H9 (cell line): ENCODE data around the gene F5. TPM values are rescaled to one million over a fixed set of nuclear protein-coding genes. Genes with fewer than 3 reads are reported as not detected.
"Not testable (repeated sequence)": the region's sequence is repeated elsewhere in the genome, so short reads cannot be mapped to it uniquely, and the experiment has no call there.

Experiments
- DNase-seq: peaks from one replicate; pipeline ENCODE4 v3.0.0-alpha.2; 2017
- H2AFZ ChIP-seq: one replicate; pipeline ENCODE4 v1.6.1; 2013; ENCODE audit warnings: mild to moderate bottlenecking, low read length, control low read depth, moderate library complexity
- H2AK5ac ChIP-seq: 2 replicates; pipeline ENCODE4 v1.6.1; 2013; ENCODE audit warnings: low read length, control low read depth, mixed read lengths; ENCODE audit not compliant: insufficient read length
- H2BK120ac ChIP-seq: one replicate; pipeline ENCODE4 v1.6.1; 2013; ENCODE audit warnings: low read depth, mild to moderate bottlenecking, low read length, control low read depth, inconsistent platforms; ENCODE audit not compliant: poor library complexity, severe bottlenecking
- H2BK12ac ChIP-seq: 2 replicates; pipeline ENCODE4 v1.6.1; 2013; ENCODE audit warnings: low read length, control low read depth, mixed read lengths, low read depth; ENCODE audit not compliant: insufficient read length
- H2BK15ac ChIP-seq: 2 replicates; pipeline ENCODE4 v1.6.1; 2013; ENCODE audit warnings: low read depth, low read length, control low read depth
- H2BK20ac ChIP-seq: one replicate; pipeline ENCODE4 v1.6.1; 2013; ENCODE audit warnings: low read depth, mild to moderate bottlenecking, low read length, control low read depth, inconsistent platforms; ENCODE audit not compliant: poor library complexity, severe bottlenecking
- H2BK5ac ChIP-seq: 2 replicates; pipeline ENCODE4 v1.6.1; 2013; ENCODE audit warnings: low read length, control low read depth, mixed read lengths; ENCODE audit not compliant: insufficient read length
- H3K14ac ChIP-seq: 2 replicates; pipeline ENCODE4 v1.6.1; 2013; ENCODE audit warnings: low read length, control low read depth; ENCODE audit not compliant: insufficient read depth
- H3K18ac ChIP-seq: 2 replicates; pipeline ENCODE4 v1.6.1; 2013; ENCODE audit warnings: low read depth, mild to moderate bottlenecking, mixed read lengths, low read length, control low read depth; ENCODE audit not compliant: insufficient read length
- H3K23ac ChIP-seq: 2 replicates; pipeline ENCODE4 v1.6.1; 2013; ENCODE audit warnings: low read length, control low read depth, mixed read lengths, low read depth; ENCODE audit not compliant: insufficient read length
- H3K23me2 ChIP-seq: 2 replicates; pipeline ENCODE4 v1.6.1; 2013; ENCODE audit warnings: low read depth, mild to moderate bottlenecking, mixed read lengths, low read length, control low read depth; ENCODE audit not compliant: insufficient read length, poor library complexity, severe bottlenecking
- H3K27ac ChIP-seq: 2 replicates; pipeline ENCODE4 v1.5.1; 2013; ENCODE audit warnings: low read length, control low read depth, mixed read lengths, low read depth; ENCODE audit not compliant: insufficient read length
- H3K27me3 ChIP-seq: 2 replicates; pipeline ENCODE4 v1.6.1; 2013; ENCODE audit warnings: low read length, control low read depth, inconsistent platforms; ENCODE audit not compliant: insufficient read depth
- H3K4ac ChIP-seq: 2 replicates; pipeline ENCODE4 v1.6.1; 2013; ENCODE audit warnings: low read depth, mild to moderate bottlenecking, control low read depth, inconsistent platforms, low read length, moderate library complexity
- H3K4me1 ChIP-seq: 2 replicates; pipeline ENCODE4 v1.6.1; 2013; ENCODE audit warnings: low read length, control low read depth, inconsistent platforms; ENCODE audit not compliant: insufficient read depth
- H3K4me2 ChIP-seq: 2 replicates; pipeline ENCODE4 v1.6.1; 2013; ENCODE audit warnings: low read length, control low read depth, mixed read lengths; ENCODE audit not compliant: insufficient read length, insufficient read depth
- H3K56ac ChIP-seq: 2 replicates; pipeline ENCODE4 v1.6.1; 2013; ENCODE audit warnings: low read depth, mild to moderate bottlenecking, mixed read lengths, low read length, control low read depth; ENCODE audit not compliant: insufficient read length
- H3K79me1 ChIP-seq: 2 replicates; pipeline ENCODE4 v1.6.1; 2013; ENCODE audit warnings: low read depth, mild to moderate bottlenecking, moderate library complexity, low read length, control low read depth, inconsistent platforms; ENCODE audit not compliant: insufficient read depth, poor library complexity, severe bottlenecking
- H3K79me2 ChIP-seq: 2 replicates; pipeline ENCODE4 v1.6.1; 2013; ENCODE audit warnings: low read length, control low read depth, inconsistent platforms; ENCODE audit not compliant: insufficient read depth
- H3K9ac ChIP-seq: 2 replicates; pipeline ENCODE4 v1.6.1; 2013; ENCODE audit warnings: low read length, control low read depth, mixed read lengths; ENCODE audit not compliant: insufficient read length; ENCODE audit errors: extremely low read depth
- H3K9me3 ChIP-seq: one replicate; pipeline ENCODE4 v1.6.1; 2013; ENCODE audit warnings: low read depth, low read length, inconsistent platforms; ENCODE audit not compliant: control insufficient read depth
- H3T11ph ChIP-seq: one replicate; pipeline ENCODE4 v1.6.1; 2013; ENCODE audit warnings: mild to moderate bottlenecking, low read length, control low read depth, inconsistent platforms
- H4K20me1 ChIP-seq: one replicate; pipeline ENCODE4 v1.6.1; 2013; ENCODE audit not compliant: control insufficient read depth, insufficient read length, insufficient read depth
- H4K5ac ChIP-seq: 2 replicates; pipeline ENCODE4 v1.6.1; 2013; ENCODE audit warnings: low read depth, mild to moderate bottlenecking, mixed read lengths, low read length, control low read depth; ENCODE audit not compliant: insufficient read length
- H4K8ac ChIP-seq: replicated peaks from 2 replicates; pipeline ENCODE4 v1.6.1; 2013; ENCODE audit warnings: low read length, control low read depth, mixed read lengths, low read depth; ENCODE audit not compliant: insufficient read length
- H4K91ac ChIP-seq: 2 replicates; pipeline ENCODE4 v1.6.1; 2013; ENCODE audit warnings: low read depth, mild to moderate bottlenecking, moderate library complexity, mixed read lengths, low read length, control low read depth; ENCODE audit not compliant: insufficient read length
- H3K27ac Mint-ChIP-seq, 3 experiments: 2 replicates in 2 of 3; 3 replicates in 1 of 3; pipeline ENCODE4 v1.8.0; 2020 to 2021; ENCODE audit warnings: mixed read lengths in 3 of 3, mild to moderate bottlenecking in 1 of 3, moderate library complexity in 1 of 3
- H3K27me3 Mint-ChIP-seq: 2 replicates; pipeline ENCODE4 v1.8.0; 2021; ENCODE audit warnings: low read depth, mild to moderate bottlenecking, moderate library complexity, mixed read lengths
- H3K36me3 Mint-ChIP-seq, 3 experiments: 2 replicates in 2 of 3; 3 replicates in 1 of 3; pipeline ENCODE4 v1.8.0; 2020 to 2021; ENCODE audit warnings: low read depth in 3 of 3, mixed read lengths in 3 of 3; ENCODE audit not compliant: insufficient read depth in 1 of 3
- H3K4me1 Mint-ChIP-seq, 2 experiments: 2 replicates each; pipeline ENCODE4 v1.8.0; 2020; ENCODE audit warnings: mixed read lengths in 2 of 2
- H3K4me3 Mint-ChIP-seq, 2 experiments: 2 replicates in 1 of 2; 3 replicates in 1 of 2; pipeline ENCODE4 v1.8.0; 2020 to 2021; ENCODE audit warnings: mild to moderate bottlenecking in 2 of 2, mixed read lengths in 2 of 2, moderate library complexity in 1 of 2
- H3K9me3 Mint-ChIP-seq, 2 experiments: 2 replicates in 1 of 2; 3 replicates in 1 of 2; pipeline ENCODE4 v1.8.0; 2020; ENCODE audit warnings: mild to moderate bottlenecking in 2 of 2, mixed read lengths in 2 of 2, moderate library complexity in 1 of 2
- CTCF ChIP-seq: fragments of 200-600 bp; sonication (generic); conservative IDR thresholded peaks from 3 replicates; pipeline ENCODE4 v1.8.0; 2021; ENCODE audit warnings: antibody characterized with exemption, mild to moderate bottlenecking
- WGBS: extraction: QIAGEN DNeasy Blood & Tissue Kit; methylation state at CpG from one replicate; pipeline ENCODE4 v1.1.7; 2013; ENCODE audit warnings: missing lambda C conversion rate, low lambda C conversion rate, mixed read lengths; ENCODE audit not compliant: insufficient read length; ENCODE audit errors: extremely low coverage; 5-methylcytosine and 5-hydroxymethylcytosine counted together
- total RNA-seq: library from RNA; stranded (reverse); gene quantifications from 2 replicates; pipeline ENCODE4 v1.2.1, GENCODE V29; 2021

Gene F5
- total RNA-seq, 1 experiment from 2014 or later = 0.04 TPM

GRCh38 chr1:169534653-169535052 lies 51.6 kb downstream of the F5 start:
- Histone ChIP-seq H4K91ac (no peak overlapping the region), H3K79me2 (no peaks in the 10 kb centered on the region), H2BK20ac (no peak overlapping the region), H3K27me3 (no peaks in the 10 kb centered on the region), H2AFZ (no peak overlapping the region), H2AK5ac (no peak overlapping the region), H3K23ac (no peak overlapping the region), H3K14ac (no peak overlapping the region), H3K9ac (no peak overlapping the region), H3K4ac (no peak overlapping the region), H4K5ac (no peak overlapping the region), H2BK120ac (no peak overlapping the region), H3K4me2 (no peak overlapping the region), H3K56ac (no peak overlapping the region), H2BK15ac (no peak overlapping the region), H3K4me1 (no peaks in the 10 kb centered on the region; the same call in 1 of the 2 replicates), H4K8ac (no peak overlapping the region), H3K23me2 (no peaks in the 10 kb centered on the region), H2BK12ac (no peak overlapping the region), H3T11ph (no peak overlapping the region), H3K18ac (no peak overlapping the region), H3K9me3 (no peaks in the 10 kb centered on the region), H4K20me1 (no peaks in the 10 kb centered on the region), H2BK5ac (no peak overlapping the region), H3K79me1 (no peaks in the 10 kb centered on the region), H3K27ac (no peak overlapping the region)
- no CpG with 5 or more reads among the region's 2 CpGs for WGBS
- Mint-ChIP-seq H3K27me3 (no peaks in the 10 kb centered on the region), H3K9me3 (no peaks in the 10 kb centered on the region), H3K36me3 (no peaks in the 10 kb centered on the region), H3K4me3 (no peak overlapping the region), H3K4me1 (peaks cover 8 to 10% of the 10 kb centered on the region in 2 experiments), H3K27ac (no peak overlapping the region)
- no peak for DNase-seq
- no peak for TF ChIP-seq CTCF

DNA sequence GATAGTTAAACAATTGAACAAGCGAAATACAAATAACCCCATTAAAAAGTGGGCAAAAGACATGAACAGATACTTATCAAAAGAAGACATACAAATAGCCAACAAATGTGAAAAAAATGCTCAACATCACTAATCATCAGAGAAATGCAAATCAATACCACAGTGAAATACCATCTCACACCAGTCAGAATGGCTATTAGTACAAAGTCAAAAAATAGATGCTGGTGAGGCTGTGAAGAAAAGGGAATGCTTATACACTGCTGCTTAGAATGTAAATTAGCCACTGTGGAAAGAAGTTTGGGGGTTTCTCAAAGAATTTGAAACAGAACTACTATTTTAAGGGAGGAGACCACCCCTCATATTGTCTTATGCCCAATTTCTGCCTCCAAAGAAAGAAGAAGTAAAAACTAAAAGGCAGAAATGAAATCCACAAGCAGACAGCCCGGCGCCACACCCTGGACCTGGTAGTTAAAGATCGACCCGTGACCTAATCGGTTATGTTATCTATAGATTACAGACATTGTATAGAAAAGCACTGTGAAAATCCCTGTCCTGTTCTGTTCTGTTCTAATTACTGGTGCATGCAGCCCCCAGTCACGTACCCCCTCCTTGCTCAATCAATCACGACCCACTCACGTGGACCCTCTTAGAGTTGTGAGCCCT lies 52.6 kb downstream of the F5 start:
- not testable (repeated sequence) for H3K36me3 Mint-ChIP-seq, H3K9ac ChIP-seq, H3K23me2 ChIP-seq, H3K18ac ChIP-seq, DNase-seq, H3T11ph ChIP-seq, H2BK15ac ChIP-seq, H2BK20ac ChIP-seq, H3K27me3 ChIP-seq, H3K79me2 ChIP-seq, H2AFZ ChIP-seq, H3K4ac ChIP-seq, H3K4me3 Mint-ChIP-seq, H3K9me3 ChIP-seq, H3K23ac ChIP-seq, H2BK5ac ChIP-seq, H2BK120ac ChIP-seq, H4K20me1 ChIP-seq, H3K79me1 ChIP-seq, H3K4me1 ChIP-seq, H3K14ac ChIP-seq, H4K8ac ChIP-seq, H2AK5ac ChIP-seq, H4K91ac ChIP-seq, H3K27me3 Mint-ChIP-seq, H2BK12ac ChIP-seq, H3K9me3 Mint-ChIP-seq, H4K5ac ChIP-seq, H3K27ac ChIP-seq, H3K4me2 ChIP-seq, H3K56ac ChIP-seq
- H3K27ac Mint-ChIP-seq = peak overlapping the region in 2 of 3 experiments; percentile 40 to 52; a peak in 2 of 7 replicates
- no CpG with 5 or more reads among the region's 9 CpGs for WGBS
- peaks cover 18 to 20% of the 10 kb centered on the region in 2 experiments for H3K4me1 Mint-ChIP-seq
